ENCODE results near the gene EPHA8.

DNA sequence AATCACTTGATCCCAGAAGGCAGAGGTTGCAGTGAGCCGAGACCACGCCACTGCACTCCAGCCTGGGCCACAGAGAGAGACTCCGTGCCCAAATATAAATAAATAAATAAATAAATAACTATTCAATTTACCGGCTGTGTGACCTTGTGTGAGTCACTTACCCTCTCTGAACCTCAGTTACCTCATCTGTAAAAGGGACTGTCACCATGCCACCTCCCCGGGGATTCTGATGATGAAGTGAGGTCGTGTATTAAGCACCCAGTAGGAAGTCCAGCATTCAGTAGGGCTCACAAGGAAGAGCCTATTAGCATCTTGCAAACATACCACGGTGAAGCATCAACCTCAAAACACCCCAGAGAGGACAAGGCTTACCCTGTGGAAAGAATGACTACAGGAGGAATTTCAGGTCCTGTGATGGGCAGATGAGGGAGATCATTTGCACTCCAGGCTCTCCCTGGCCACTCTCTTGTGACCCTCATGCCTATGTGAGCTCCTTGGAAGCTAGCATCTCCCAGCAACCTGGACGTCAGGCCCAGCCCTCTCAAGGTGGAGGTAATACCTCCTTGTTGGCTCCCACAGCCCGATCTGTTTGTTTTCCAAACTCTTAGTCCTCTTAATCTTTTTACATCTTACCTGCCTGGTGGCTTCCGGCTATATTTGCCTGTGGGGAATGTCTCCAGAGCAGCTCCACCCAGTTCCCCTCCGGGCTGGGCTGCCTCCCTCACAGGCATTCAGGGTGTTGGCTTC, 65.6 kb downstream of the EPHA8 start:
- TF ChIP-seq POLR2AphosphoS5 (IDR thresholded peaks at IDR 0.05) (no peak), POLR2A (IDR thresholded peaks at IDR 0.05) (no peak)
